Psoas muscle (tissue), 8 donors: Measurements from ENCODE around the gene CHST1. TPM values are rescaled to one million over a fixed set of nuclear protein-coding genes. Genes with fewer than 3 reads are reported as not detected.

ENCODE experiments used
- ATAC-seq, 4 donors: fragments of 200-7000 bp; cut with Tn5 transposase; one replicate each; pipeline ENCODE4 v1.9.1; 2020; ENCODE audit warnings: moderate library complexity in 3 of 4, mild to moderate bottlenecking in 2 of 4
- DNase-seq, 2 donors: peaks; one replicate each; pipeline ENCODE4 v3.0.0-alpha.2; 2020
- H3K27ac ChIP-seq: fragments of 200-600 bp; one replicate; pipeline ENCODE4 v1.8.0; 2022
- H3K27me3 ChIP-seq, 3 donors: fragments of 200-600 bp in 1 of 3; one replicate each; pipeline versions ENCODE4 v1.6.1 to v1.8.0; 2013 to 2022; ENCODE audit warnings: low read length in 2 of 3, mild to moderate bottlenecking in 2 of 3, moderate library complexity in 1 of 3; ENCODE audit not compliant: insufficient read depth in 3 of 3
- H3K36me3 ChIP-seq, 2 donors: fragments of 200-600 bp in 1 of 2; one replicate each; pipeline versions ENCODE4 v1.6.1 to v1.8.0; 2013 to 2022; ENCODE audit warnings: low read depth in 1 of 2, mild to moderate bottlenecking in 1 of 2, moderate library complexity in 1 of 2; ENCODE audit not compliant: insufficient read depth in 1 of 2
- H3K4me1 ChIP-seq: fragments of 200-600 bp; one replicate; pipeline ENCODE4 v1.8.0; 2022
- H3K4me3 ChIP-seq: fragments of 200-600 bp; one replicate; pipeline ENCODE4 v1.8.0; 2022; ENCODE audit warnings: mild to moderate bottlenecking
- H3K9me3 ChIP-seq: fragments of 200-600 bp; one replicate; pipeline ENCODE4 v1.8.0; 2022
- WGBS, 3 donors: extraction: QIAGEN DNeasy Blood & Tissue Kit; methylation state at CpG; one replicate each; pipeline versions ENCODE4 v1.1.6 to v1.1.7; 2013; 5-methylcytosine and 5-hydroxymethylcytosine counted together
- intact Hi-C, 2 donors: fragments of 100-400 bp; cut with DNase I; formaldehyde crosslinking; loops; one replicate each; pipeline versions ENCODE4 v1.11.0 to v1.14.2; 2022
- polyA plus RNA-seq, 3 donors: library from polyadenylated mRNA; stranded (reverse); fragments of 200-250 nt; gene quantifications; one replicate each; pipeline ENCODE4 v1.2.3, GENCODE V29; 2013
- total RNA-seq, 4 donors: library from RNA; stranded (reverse); fragmentation: NEBNext Ultra II Directional in 2 of 4; extraction: Animal tissue kit (Norgen Biotek cat#: 25700) in 2 of 4; gene quantifications; one replicate each; pipeline versions ENCODE4 v1.2.1 to v1.2.4, GENCODE V29; 2021 to 2023
- TF ChIP-seq, protein P1 (sequence below): fragments of 200-600 bp; IDR thresholded peaks from one replicate; pipeline ENCODE4 v1.8.0; 2022; ENCODE audit warnings: antibody characterized with exemption
- donor health status: healthy with polysubstance abuse.
- donor health status: DM: no; HTN: no; CAD: no; lungs with moderate emphysema.
- donor health status: Bipolar disorder and iron deficiency.
- donor health status: healthy.
- donor health status: DM: yes; HTN: yes; CAD: no.
- donor health status: DM: no; HTN: no; CAD: no.
- donor health status: DM: no; HTN: no; CAD: no.
- donor health status: DM: yes; HTN: yes; CAD: no.

CHST1 gene
- total and polyA plus RNA-seq, 7 donors: 1.2 to 21.4 (median 5.8) TPM

- ATAC-seq (no peak), DNase-seq (no peak)
- H3K4me1 ChIP-seq: no peaks in the 10 kb centered on the region
- H3K36me3 ChIP-seq: no peaks in the 10 kb centered on the region
- intact Hi-C loops: no loop called here
- WGBS, 3 donors: 73 to 77% (median 76%) methylated on average over 6 of the region's 6 CpGs
- no peak overlapping the region for H3K27ac ChIP-seq
- no peak overlapping the region for H3K4me3 ChIP-seq
- H3K27me3 ChIP-seq: peaks cover 0 to 2% (median 0%) of the 10 kb centered on the region in 3 donors
- TF ChIP-seq, protein P1, sequence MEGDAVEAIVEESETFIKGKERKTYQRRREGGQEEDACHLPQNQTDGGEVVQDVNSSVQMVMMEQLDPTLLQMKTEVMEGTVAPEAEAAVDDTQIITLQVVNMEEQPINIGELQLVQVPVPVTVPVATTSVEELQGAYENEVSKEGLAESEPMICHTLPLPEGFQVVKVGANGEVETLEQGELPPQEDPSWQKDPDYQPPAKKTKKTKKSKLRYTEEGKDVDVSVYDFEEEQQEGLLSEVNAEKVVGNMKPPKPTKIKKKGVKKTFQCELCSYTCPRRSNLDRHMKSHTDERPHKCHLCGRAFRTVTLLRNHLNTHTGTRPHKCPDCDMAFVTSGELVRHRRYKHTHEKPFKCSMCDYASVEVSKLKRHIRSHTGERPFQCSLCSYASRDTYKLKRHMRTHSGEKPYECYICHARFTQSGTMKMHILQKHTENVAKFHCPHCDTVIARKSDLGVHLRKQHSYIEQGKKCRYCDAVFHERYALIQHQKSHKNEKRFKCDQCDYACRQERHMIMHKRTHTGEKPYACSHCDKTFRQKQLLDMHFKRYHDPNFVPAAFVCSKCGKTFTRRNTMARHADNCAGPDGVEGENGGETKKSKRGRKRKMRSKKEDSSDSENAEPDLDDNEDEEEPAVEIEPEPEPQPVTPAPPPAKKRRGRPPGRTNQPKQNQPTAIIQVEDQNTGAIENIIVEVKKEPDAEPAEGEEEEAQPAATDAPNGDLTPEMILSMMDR: no peak
- no peaks in the 10 kb centered on the region for H3K9me3 ChIP-seq
These were observed 19.0 kb upstream of the CHST1 start for GRCh38 chr11:45684440-45684839.

- Histone ChIP-seq H3K27ac (no peak overlapping the region), H3K27me3 (no peaks in the 10 kb centered on the region), H3K9me3 (no peaks in the 10 kb centered on the region), H3K36me3 (no peaks in the 10 kb centered on the region), H3K4me1 (no peaks in the 10 kb centered on the region), H3K4me3 (no peak overlapping the region)
- TF ChIP-seq, protein P1: no peak
- no peak for DNase-seq
- WGBS, 3 donors: 61 to 64% (median 61%) methylated on average over 8 of the region's 8 CpGs
- peak; percentile 33 to 90 (median 74) for ATAC-seq
- intact Hi-C loops: no loop called here
These were observed 18.0 kb upstream of the CHST1 start for GRCh38 chr11:45683271-45684058.

DNA sequence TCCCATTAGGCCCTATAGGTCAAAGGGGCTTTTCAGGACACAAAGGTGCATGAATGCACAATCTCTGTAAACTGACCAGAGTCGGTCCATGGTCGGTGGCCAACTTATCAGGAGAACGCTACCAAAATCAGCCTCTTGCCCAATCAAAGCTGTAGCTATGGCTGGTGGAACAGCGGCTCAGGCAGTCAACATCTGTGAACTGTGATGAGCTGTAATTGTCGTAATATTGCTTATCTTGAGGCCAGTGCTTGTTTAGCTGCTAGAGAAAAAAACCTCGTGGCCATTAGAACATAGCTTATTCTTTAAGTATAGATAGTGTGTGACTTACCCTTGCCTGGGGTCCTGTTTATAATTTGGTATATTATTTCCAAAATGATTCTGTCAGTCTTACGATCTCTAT lies 14.4 kb upstream of the CHST1 start:
- TF ChIP-seq, protein P1: no peak

GRCh38 chr11:45678976-45679375 lies 13.6 kb upstream of the CHST1 start:
- no peak overlapping the region for H3K4me3 ChIP-seq
- H3K9me3 ChIP-seq: no peaks in the 10 kb centered on the region
- H3K4me1 ChIP-seq: no peaks in the 10 kb centered on the region
- WGBS, 3 donors: 67 to 78% (median 68%) methylated on average over 7 of the region's 7 CpGs
- DNase-seq: no peak
- ATAC-seq: no peak
- no peak overlapping the region for H3K27ac ChIP-seq
- TF ChIP-seq, protein P1: no peak
- no peaks in the 10 kb centered on the region for H3K36me3 ChIP-seq
- intact Hi-C loops: no loop called here
- no peaks in the 10 kb centered on the region for H3K27me3 ChIP-seq

More for the DNA sequence above, 14.4 kb upstream of the CHST1 start:
- no peak for ATAC-seq
- Histone ChIP-seq H3K9me3 (no peaks in the 10 kb centered on the region), H3K27ac (no peak overlapping the region), H3K36me3 (no peaks in the 10 kb centered on the region), H3K27me3 (no peaks in the 10 kb centered on the region), H3K4me3 (no peak overlapping the region), H3K4me1 (no peaks in the 10 kb centered on the region)
- WGBS, 3 donors: 75 to 90% (median 76%) methylated on average over 7 of the region's 7 CpGs
- intact Hi-C loops: no loop called here
- DNase-seq: no peak
